ENCODE measurements around the gene TNRC6C.

GRCh38 chr17:77924757-77925336 lies 33.7 kb upstream of the TNRC6C start:
- no peak for TF ChIP-seq CTCF (IDR thresholded peaks at IDR 0.05; ENCODE audit: insufficient read depth, low read length, poor library complexity, severe bottlenecking)
- no peak for TF ChIP-seq EZH2phosphoT487 (conservative IDR thresholded peaks at IDR 0.05; ENCODE audit: low read length)

Data from SU-DHL-6 (cell line).